HG03025 (cell line): ENCODE measurements around the gene FBLIM1.

Experiments used
- ATAC-seq: cut with Tn5 transposase; IDR thresholded peaks from one replicate; pipeline ENCODE4 v1.9.1; 2021; ENCODE audit warnings: mild to moderate bottlenecking, moderate library complexity; ENCODE audit not compliant: unreplicated experiment, low FRiP score

The FBLIM1 gene

DNA sequence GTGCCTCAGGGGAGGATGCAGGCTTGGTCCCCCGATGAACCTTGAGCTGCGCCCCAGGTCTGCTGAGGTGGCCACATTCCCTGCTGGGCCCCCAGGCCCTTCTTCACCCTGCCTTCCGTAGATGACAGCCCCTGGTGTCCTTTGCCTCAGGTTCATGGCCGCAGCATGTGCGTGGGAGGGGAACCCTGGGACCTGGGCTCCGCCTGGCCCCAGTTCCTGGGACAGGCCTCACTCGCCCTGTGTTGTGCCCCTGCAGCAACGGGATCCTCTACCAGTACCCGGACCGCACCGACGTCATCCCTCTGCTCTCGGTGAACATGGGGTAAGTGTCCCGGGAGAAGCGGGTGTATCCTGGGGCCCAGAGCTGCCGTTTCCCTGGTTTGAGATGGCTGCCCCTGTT, 27.7 kb upstream of the FBLIM1 start:
- ATAC-seq, result no peak

DNA sequence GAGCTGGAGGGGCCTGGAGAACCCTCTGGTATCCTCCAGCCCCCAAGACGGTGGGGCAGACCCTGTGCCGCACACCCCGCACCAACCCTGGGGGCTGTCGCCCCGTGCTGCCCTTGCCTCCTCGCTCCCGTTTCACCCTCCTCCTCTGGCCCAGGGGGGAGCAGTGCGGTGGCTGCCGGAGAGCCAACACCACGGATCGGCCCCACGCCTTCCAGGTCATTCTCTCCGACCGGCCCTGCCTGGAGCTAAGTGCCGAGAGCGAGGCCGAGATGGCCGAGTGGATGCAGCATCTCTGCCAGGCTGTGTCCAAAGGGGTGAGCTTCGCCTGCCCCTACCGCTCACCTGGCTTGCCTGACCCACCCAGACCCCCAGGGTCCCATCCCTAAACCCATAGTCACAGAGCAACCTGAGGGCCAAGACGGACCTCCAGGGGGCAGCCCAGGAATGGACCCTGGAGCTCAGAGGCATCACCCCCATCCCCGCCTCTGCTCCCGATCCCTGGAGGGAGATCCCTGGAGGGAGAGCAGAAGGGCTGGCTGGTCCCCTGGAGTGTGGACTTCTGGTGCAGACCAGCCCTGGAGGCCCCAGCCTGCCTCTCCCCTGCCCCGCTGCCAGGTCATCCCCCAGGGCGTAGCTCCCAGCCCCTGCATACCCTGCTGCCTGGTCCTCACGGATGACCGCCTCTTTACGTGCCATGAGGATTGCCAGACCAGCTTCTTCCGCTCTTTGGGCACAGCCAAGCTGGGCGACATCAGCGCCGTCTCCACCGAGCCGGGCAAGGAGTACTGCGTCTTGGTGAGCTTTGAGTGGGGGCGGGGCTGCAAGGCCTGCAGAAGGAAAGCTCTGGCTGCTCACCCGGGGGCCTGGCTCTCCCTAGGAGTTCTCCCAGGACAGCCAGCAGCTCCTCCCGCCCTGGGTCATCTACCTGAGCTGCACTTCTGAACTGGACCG, 26.6 kb upstream of the FBLIM1 start:
- ATAC-seq, result no peak

- ATAC-seq, result no peak
These were observed 25.9 kb upstream of the FBLIM1 start for GRCh38 chr1:15732686-15733081.

GRCh38 chr1:15733218-15733725, 25.3 kb upstream of the FBLIM1 start:
- no peak for ATAC-seq

GRCh38 chr1:15733726-15734226, 24.8 kb upstream of the FBLIM1 start:
- no peak for ATAC-seq

DNA sequence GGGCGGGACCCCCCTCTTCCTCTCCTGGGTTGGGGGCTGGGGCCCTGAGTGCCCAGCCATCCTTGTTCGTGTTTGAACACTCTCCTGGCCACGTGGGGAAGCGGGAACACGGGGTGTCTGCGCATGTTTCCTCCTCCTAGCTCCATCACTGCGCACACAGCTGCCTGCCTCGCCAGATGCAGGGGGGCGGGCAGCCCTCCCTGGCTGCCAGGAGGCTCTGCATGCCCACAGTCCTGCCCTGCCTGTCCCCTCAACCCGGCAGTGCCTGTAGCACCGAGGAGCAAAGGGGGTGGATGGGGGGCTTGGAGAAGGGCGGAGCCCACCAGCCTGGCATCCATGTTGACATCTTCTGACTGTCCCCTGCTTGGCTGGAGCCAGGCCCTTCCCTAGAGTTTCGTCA, 24.3 kb upstream of the FBLIM1 start:
- no peak for ATAC-seq

- no peak for ATAC-seq
These were observed 23.7 kb upstream of the FBLIM1 start for GRCh38 chr1:15734901-15735300.

DNA sequence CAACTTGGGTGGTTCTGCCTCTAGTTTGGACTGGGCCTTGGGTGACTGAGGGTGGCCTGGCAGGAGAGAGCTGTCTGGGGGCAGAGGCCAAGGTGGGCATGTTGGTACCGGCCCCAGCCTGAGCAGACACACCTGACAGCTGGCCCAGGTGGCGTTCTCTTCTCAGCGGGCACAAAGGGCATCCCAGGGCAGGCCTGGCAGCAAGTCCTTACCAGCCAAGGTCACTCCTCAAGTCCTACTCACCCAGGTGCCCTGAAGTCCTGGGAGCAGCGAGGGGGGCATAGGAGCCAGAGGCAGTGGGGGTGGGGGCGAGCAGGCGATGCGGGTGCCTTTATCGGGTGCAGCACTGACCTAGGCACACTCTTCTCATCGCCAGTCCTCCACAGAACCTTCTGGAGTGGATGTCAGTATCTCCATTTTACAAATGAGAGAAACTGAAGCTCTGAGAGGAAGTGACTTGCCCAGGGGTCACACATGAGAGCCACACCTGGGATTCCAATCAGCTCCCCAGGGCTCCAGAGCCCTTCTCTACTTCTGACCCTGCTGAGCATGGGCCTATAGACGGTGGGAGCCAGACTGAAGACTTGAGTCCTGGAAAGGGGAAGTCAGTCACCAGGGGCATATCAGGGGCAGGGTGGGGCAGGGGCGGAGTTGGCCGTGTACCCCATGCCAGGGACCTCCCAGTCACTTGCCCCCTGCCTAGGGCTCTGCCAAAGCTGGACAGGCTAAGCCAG, 23.1 kb upstream of the FBLIM1 start:
- no peak for ATAC-seq

DNA sequence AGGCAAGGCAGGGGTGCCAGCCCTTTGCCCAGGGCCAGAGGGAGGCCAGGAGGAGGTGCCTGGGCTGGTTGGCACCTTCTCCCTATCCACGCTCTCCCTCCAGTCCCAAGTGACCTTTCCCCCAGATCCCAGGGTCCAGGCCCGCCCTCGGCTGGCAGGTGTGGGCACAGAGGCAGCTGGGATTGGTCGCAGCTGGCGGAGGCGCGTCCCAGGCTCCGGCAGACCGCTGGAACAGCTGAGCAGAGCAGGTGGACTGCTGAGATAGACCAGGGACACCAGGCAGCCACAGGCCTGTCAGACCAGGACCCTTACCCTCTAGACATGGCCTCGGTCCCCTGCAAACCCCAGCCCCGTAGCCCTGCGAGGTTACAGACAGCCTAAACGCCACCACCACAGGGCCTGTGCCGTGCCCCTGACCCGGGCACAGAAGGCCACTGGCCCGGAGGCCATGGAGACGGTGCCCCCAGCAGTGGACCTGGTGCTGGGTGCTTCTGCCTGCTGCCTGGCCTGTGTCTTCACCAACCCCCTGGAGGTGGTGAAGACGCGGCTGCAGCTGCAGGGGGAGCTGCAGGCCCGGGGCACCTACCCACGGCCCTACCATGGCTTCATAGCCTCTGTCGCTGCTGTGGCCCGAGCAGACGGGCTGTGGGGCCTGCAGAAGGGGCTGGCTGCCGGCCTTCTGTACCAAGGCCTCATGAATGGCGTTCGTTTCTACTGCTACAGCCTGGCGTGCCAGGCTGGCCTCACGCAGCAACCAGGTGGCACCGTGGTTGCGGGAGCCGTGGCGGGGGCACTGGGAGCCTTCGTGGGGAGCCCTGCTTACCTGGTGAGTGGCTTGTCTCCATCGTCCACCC, 22.3 kb upstream of the FBLIM1 start, which contains the start of gene SLC25A34:
TSS of gene SLC25A34 (plus strand) at position 221 of the 854 bp plus-strand sequence. CDS start at position 449, 228 bp downstream.
- ATAC-seq, result no peak

DNA sequence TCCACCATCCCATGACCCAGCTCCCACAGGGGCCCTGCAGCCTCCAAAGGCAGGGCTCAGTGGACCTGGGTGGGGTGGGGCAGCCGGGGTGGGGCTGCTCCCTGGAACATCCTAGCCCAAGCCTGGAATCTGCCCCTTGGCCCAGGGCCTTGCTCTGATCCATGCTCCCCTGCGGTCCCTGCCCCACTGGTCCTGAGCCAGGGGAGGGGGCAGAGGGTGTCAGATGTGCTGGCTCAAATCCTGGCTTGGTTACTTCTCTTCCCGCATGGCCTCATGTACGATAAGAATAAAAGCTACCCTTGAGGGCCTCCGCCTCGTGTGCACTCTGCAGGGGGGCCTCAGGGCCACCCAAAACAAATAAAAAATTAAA, 21.7 kb upstream of the FBLIM1 start:
- no peak for ATAC-seq

GRCh38 chr1:15737324-15738319, 21.0 kb upstream of the FBLIM1 start:
- no peak for ATAC-seq

DNA sequence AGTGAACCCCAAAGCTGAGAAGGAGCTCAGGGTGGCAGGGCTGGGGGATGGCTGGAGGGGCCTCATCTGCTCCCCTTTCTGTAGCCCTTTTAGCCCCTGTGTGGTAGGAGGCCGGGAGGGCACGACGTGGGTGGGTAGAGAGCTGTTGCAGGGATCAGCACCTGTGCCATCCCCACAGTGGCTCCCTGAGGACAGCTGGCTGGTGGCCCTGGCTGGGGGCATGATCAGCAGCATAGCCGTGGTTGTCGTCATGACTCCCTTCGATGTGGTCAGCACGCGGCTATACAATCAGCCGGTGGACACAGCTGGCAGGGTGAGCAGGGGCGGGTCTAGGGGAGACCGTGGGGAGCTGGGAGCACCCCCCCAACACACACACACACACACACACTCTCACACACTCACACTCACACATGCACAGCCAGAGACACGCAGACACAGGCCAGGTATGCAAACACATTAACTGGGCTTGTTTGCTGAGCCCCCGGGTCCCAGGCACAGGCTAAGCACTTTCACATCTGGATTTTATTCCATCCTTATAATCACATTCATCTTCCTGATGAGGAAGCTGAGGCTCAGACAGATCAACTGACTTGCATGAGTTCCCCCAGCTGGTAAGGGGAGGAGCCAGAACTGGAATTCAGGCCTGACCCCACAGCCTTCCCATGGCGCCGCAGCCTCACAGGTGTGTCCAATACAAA, 20.0 kb upstream of the FBLIM1 start:
- no peak for ATAC-seq

GRCh38 chr1:15739259-15739658, 19.3 kb upstream of the FBLIM1 start:
- ATAC-seq, result no peak

DNA sequence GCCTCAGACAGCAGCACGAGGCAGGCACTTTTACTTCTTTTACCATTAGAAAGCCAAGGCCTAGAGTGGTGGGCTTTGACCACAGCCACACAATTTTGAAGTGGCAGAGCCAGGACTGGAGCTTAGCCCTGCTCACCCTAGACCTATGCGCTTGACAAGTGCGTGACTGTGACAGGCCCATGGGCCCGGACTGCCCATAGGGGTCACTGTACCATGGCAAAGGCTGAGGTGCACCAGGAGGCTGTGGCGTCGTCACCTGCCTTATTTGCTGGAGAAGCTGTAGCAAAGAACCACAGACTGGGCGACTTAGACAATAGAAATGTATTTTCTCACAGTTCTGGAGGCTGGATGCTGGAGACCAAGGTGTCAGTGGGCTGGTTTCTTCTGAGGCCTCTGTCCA, 18.9 kb upstream of the FBLIM1 start:
- ATAC-seq, result no peak

DNA sequence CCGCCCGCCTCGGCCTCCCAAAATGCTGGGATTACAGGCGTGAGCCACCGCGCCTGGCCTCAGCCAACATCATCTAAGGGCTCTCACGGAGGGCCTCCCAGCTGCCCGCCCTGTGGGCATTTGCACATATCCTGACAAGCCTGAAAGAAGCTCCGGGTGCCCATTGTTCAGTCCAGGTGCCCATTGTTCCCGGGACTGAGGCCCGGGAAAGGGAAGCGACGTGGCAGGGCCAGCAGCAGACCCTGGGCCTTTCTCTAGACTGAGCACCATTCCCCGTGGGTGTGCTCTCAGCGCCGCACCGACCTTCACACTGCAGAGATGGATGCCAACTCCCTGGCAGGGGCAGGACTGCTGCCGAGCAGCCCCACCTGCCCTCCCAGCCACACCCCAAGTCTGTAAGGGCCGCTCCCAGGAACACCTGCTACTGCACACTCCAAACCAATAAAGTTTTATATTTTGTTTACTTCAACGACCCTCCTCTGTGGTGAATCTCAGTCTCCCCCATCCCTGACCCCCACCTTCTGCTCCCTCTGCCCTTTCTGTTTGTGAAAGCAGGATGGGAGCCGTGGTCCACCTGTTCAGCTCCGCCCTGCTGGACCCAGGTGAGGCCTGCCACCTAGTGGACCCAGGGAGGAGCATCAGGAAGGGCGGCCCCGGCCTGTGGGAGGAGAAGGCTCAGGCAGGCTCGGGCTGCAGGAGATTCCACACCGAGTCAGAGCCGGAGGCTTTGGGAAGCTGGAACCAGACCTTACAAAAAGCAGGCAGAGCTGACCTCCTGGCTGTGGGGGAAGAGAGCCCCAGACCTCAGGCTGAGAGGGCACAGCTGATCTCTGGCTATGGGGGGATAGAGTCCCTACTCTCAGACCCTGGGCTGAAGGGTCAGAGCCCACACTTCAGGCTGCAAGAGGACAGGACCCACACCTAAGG, 17.4 kb upstream of the FBLIM1 start:
- ATAC-seq, result no peak

GRCh38 chr1:15742339-15742801, 16.2 kb upstream of the FBLIM1 start, which contains the start of gene TMEM82:
Gene TMEM82 (plus strand): TSS chr1:15742499. CDS start chr1:15742560, 61 bp downstream.
- ATAC-seq, result no peak

DNA sequence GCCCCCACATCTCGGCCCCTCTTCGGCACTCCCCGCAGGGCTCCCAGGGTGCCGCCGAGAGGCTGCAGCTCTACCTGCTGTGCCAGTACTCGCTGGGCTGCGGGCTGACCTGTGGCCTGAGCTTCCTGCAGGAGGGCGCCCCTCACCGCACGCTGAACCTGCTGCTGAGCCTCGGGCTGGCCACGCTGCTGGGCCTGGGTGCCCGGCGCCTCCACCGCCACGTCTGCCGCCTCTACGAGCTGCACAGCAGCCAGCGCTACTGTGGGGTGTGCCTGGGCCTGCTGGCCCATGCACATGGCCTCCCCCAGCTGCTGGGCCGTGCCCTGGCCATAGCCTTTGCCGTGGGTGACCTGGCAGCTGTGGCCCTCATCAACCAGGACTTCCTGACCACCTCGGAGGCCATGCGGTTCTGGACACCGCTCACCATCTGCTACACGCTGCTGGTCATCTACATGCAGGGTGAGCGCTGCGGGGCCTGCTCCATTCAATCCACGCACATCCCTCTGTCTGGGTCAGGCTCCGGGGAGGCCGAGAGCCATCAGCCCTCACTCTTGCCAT, 14.4 kb upstream of the FBLIM1 start:
- no peak for ATAC-seq
